ENCODE measurements around the gene ARL3.
A peak's percentile ranks its signal among the peaks of the same experiment; 100 is the strongest.

ARL3 gene

DNA sequence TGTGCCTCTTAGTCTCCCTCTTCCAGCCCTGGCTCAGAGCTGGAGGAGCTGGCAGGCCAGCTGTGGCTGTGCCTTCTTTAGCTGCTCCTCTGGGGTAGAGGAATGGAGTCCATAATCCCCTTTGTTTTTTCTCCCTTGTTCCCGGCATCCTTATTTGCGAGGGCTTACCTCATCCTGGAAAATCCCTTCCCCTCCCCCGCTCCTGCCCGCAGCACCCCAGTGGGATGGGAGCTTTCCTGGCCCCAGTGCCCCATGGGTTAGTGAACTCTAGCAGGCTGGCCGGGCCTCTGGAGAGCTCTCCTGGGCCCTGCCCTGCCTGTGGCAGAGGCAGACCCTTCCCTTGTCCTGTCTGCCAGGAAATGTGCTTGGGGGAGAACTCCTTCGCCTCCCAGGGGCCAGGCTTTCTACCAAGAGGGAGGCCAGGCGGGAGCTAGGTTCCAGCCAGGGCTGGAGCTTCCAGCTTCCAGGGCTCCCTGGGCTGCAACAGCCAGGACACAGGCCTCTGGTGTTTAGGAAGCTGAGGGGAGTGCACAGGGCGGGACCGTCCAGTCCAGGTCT lies 86.4 kb downstream of the ARL3 start:
- TF ChIP-seq CTCF (IDR thresholded peaks at IDR 0.05; ENCODE audit: unreplicated experiment in 3 of 3) = no peak
- no peaks in the 10 kb centered on the region for H3K27me3 Mint-ChIP-seq (ENCODE audit: low read depth)
- H3K36me3 Mint-ChIP-seq (ENCODE audit: low read depth) = peaks cover 30% of the 10 kb centered on the region
- no peaks in the 10 kb centered on the region for H3K9me3 Mint-ChIP-seq
- peak overlapping the region; percentile 54 to 69 (median 55) for H3K4me3 Mint-ChIP-seq
- peak overlapping the region; percentile 97 to 100 (median 100) for H3K27ac Mint-ChIP-seq
- H3K4me1 Mint-ChIP-seq = peaks cover 91% of the 10 kb centered on the region

DNA sequence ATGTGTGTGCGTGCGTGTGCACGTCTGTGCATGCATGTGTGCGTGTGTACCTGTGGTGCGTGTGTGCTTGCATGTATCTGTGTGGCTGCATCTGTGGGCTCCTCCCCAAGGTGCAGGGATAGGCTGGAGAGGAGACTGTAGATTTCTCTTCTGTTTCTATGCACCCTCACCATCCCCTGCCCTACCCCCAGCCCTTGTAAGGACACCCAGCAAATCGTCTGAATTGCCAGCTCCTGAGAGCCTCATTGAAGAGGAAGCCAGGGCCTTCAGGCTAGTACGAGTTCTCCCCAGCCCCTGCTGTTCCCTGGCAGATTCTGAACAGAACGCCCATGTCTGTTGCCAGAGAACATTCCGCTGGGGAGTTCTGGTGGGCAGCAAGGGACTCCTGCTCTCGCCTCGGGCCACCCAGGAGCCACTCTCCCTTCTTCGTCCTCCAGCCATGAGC lies 86.9 kb downstream of the ARL3 start:
- H3K27me3 Mint-ChIP-seq (ENCODE audit: low read depth) = no peaks in the 10 kb centered on the region
- H3K9me3 Mint-ChIP-seq = no peaks in the 10 kb centered on the region
- TF ChIP-seq CTCF (IDR thresholded peaks at IDR 0.05; ENCODE audit: unreplicated experiment in 3 of 3) = no peak
- peak overlapping the region; percentile 54 to 69 (median 55) for H3K4me3 Mint-ChIP-seq
- peaks cover 30% of the 10 kb centered on the region for H3K36me3 Mint-ChIP-seq (ENCODE audit: low read depth)
- H3K27ac Mint-ChIP-seq = peak overlapping the region; percentile 97 to 100 (median 100)
- H3K4me1 Mint-ChIP-seq = peaks cover 86% of the 10 kb centered on the region

DNA sequence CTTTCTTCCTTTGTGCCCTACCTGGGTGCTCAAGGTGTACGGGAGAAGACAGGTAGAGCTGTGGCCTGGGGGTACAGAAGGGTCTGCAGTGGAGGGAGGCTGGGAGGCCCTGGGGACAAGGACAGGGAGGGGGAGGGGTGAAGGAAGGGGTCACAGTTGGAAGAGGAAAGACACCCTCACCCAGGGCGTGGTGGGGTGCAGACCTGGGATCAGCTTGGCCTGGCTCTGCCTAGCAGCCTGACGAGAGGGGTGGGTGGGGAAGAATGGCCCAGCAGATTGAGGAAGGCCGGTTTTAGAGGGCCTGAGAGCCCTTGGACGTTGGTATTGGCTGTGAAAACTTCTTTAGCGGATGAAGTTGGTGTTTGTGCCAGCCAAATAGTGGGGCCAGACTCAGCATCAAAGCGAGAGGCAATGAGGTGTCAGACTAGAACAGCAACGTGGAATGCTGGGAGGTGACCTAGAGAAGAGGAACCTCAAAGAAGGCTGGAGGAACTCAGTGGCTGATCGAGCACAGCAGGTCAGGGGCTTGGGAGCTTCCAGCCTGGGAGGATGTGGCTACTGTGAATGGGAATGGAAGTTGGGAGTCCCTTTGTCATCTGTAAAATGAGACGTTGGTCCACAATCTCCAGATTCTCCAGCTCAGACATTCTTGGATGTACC lies 88.0 kb downstream of the ARL3 start:
- Mint-ChIP-seq H3K36me3 (ENCODE audit: low read depth) (peaks cover 26% of the 10 kb centered on the region), H3K4me1 (peaks cover 81% of the 10 kb centered on the region), H3K4me3 (no peak overlapping the region), H3K9me3 (no peaks in the 10 kb centered on the region), H3K27me3 (ENCODE audit: low read depth) (no peaks in the 10 kb centered on the region), H3K27ac (peak overlapping the region; percentile 97 to 100 (median 100))
- TF ChIP-seq CTCF (IDR thresholded peaks at IDR 0.05; ENCODE audit: unreplicated experiment in 3 of 3) = no peak

- H3K4me1 Mint-ChIP-seq = peaks cover 81% of the 10 kb centered on the region
- H3K36me3 Mint-ChIP-seq (ENCODE audit: low read depth) = peaks cover 19% of the 10 kb centered on the region
- H3K9me3 Mint-ChIP-seq = no peaks in the 10 kb centered on the region
- no peak overlapping the region for H3K4me3 Mint-ChIP-seq
- no peak for TF ChIP-seq CTCF (IDR thresholded peaks at IDR 0.05; ENCODE audit: unreplicated experiment in 3 of 3)
- H3K27ac Mint-ChIP-seq = peak overlapping the region; percentile 84 to 100 (median 97)
- H3K27me3 Mint-ChIP-seq (ENCODE audit: low read depth) = no peaks in the 10 kb centered on the region
These were observed 89.2 kb downstream of the ARL3 start for GRCh38 chr10:102624751-102625645.

- peaks cover 19% of the 10 kb centered on the region for H3K36me3 Mint-ChIP-seq (ENCODE audit: low read depth)
- H3K4me1 Mint-ChIP-seq = peaks cover 79% of the 10 kb centered on the region
- H3K4me3 Mint-ChIP-seq = no peak overlapping the region
- H3K27me3 Mint-ChIP-seq (ENCODE audit: low read depth) = no peaks in the 10 kb centered on the region
- peak overlapping the region in 2 of 3 experiments; percentile 84 to 100 for H3K27ac Mint-ChIP-seq
- TF ChIP-seq CTCF (IDR thresholded peaks at IDR 0.05; ENCODE audit: unreplicated experiment in 3 of 3) = no peak
- no peaks in the 10 kb centered on the region for H3K9me3 Mint-ChIP-seq
These were observed 90.1 kb downstream of the ARL3 start for GRCh38 chr10:102624094-102624493.
